Stimulated activated CD4-positive, alpha-beta T cell treated with anti-CD3 and anti-CD28 coated beads, Interleukin-2, amount 100 ng/mL, for 48 hours (primary cell): ENCODE measurements around the gene RPS14.
A peak's percentile ranks its signal among the peaks of the same experiment; 100 is the strongest.
"Not testable (repeated sequence)": the region's sequence is repeated elsewhere in the genome, so short reads cannot be mapped to it uniquely, and the experiment has no call there.

Source experiments
- DNase-seq, 2 donors: peaks; one replicate each; pipeline ENCODE4 v3.0.0-alpha.2; 2020

The RPS14 gene

DNA sequence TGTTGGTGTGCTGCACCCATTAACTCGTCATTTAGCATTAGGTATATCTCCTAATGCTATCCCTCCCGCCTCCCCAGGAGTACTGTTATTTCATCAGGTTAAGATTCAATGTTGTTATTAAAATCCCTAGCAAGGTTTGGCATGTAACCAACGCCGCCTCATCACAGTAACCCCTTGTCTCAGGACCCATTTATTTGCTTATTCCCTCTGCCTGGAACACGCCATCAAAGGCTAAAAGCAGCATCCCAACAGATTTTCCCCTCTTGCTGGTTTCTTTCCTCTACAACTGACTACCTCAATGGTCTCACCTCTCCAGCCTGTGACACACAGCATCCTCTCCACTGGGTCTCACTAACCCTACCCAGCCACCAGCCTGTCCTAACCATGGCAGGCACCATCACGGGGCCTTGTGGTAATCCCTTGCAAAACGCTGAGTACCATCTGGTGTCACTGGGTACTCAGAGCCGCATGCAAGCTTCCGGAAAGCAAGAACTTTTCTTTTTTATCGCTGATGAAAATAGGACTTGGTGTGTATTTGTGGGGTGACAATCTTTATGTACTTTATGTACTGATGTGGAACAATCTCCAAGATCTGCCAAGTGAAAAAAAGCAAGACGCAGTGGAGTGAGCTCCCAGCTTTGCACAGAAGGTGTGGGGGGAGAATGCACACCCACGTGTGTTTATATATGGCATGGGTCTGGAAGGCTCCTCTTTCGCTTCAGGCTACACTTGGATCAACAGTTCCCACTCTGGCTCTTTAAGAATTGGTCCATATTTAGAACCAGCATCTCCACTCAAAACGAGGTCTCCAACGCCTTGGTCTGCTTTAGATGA lies 6.1 kb downstream of the RPS14 start:
- DNase-seq = no peak

DNA sequence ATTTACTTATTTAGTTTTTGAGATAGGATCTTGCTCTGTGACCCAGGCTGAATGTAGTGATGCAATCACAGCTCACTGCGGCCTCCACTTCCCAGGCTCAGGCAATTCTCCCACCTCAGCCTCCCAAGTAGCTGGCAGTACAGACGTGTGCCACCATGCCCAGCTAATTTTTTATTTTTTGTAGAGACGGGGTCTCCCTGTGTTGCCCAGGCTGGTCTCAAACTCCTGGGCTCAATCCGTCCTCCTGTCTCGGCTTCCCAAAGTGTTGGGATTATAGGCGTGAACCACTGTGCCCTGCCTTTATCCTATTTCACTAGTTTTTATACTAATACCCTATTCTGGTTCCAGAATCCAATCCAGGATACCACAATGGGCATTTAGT lies 6.8 kb downstream of the RPS14 start:
- DNase-seq = no peak

DNA sequence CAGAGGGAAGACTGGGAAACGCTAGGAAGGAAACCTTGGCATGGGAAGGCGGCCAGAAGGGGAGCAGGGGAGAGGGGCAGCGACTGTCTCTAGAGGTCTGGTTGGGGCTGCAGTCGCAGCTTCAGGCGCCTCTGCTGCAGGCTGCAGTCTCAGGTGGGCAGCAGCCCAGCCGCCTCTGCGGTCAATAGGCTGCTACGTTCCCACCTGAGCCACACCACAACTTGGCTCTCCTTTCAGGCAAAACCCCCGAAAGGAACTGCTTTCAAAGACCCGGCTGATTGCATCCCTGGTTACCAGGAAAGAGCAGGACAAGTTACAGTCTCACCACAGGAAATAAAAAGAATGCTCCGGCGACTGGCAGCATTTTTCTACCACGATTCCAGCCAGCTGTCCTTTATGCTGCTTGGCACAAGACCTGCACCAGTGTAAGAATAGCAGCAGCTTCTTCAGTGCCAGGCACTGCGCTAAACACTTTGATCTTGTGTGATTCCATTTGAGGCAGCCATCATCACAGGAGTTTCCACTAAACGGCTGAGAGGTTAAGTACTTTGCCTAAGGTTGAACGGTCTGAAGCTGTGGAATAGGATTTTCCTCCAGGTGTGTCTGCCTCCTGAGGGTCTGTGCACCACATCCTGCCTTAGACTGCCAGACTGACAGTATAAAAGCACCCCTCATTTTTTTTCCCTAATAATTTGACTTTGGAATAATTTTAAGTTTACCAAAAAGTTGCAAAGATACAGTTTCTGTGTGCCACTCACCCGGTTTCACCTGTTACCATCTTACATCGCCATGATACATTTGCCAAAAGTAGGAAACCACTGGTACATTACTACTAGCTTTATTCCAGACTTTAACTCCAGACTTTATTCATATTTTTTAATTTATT lies 7.5 kb downstream of the RPS14 start:
- DNase-seq = no peak

DNA sequence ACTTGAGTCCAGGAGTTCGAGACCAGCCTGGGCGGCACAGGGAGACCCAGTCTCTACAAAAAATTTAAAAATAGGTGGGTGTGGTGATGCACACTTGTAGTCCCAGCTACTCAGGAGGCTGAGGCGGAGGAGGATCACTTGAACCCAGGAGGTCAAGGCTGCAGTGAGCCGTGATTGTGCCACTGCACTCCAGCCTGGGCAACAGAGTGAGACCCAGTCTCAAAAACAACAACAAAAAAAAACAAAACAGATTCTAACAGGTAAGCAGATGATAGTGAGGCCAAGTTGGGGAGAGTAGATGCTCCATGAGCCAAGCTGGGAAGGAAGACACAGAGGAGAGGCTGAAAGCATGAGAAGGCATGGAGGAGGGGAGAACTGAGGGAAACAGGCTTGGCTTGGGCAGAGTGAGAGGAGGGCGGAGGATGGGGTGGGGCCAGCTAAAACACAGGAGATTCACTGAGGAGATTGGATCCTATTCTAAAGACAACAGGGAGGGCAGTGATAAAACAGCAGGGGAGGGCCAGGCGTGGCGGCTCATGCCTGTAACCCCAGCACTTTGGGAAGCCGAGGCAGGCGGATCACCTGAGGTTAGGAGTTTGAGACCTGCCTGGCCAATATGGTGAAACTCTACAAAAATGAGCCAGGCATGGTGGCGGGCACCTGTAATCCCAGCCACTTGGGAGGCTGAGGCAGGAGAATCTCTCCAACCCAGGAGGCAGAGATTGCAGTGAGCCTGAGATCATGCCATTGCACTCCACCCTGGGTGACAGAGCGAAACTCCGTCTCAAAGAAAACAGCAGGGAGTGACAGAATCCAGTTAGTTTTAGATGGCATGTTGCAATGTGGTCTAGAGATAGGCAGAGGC lies 8.4 kb downstream of the RPS14 start:
- DNase-seq = no peak

DNA sequence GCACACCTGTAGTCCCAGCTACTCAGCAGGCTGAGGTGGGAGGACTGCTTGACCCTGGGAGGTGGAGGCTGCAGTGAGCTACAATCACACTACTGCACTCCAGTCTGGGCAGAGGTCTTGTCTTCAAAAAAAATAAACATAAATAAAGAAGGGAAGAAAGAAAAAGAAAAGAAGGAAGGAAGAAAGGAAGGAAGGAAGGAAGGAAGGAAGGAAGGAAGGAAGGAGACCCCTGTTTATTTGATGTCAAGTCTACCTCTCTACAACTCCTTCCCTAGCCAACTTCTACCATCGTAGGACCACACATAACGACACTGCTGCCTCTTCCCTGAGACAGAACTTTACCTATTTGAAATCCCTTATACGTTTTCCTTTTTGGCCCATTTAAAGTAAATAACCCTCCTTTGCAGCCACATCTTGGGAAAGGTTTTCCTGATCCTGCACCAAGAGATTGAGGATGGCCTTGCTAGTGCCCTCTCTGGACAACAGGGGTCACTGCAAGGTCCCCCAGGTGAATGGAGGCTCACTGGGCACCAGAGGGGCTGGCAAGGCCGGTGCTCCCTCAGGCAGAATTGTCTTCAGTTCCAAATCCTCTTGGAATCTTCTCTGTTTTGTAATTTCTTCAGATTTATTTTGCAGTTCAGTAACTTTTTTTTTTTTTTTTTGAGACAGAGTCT lies 10.5 kb downstream of the RPS14 start:
- DNase-seq = no peak

DNA sequence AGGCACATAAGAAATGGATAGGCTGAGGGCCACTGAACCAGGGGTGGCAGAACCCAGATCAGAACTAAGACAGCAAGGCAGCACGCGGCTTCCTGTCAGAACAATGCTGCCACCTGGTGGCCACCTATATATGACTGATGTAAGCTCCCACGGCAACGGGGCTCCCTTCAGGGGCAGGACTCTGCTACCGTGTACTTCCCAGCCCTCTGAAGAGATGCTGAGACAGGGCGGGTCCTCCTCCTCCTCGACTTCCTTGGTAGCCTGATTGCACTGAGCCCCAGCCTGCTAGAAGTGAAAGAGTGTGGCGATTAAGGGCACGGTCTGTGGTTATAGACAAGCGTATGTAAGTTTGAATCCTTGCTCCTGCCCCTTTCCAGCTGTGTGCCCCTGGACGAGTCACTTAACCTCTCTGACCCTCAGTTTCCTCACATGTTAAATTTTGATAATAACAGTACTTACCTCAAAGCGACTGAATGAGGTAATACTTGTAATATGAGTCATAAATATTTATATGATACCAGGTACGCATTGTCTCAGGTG lies 13.3 kb downstream of the RPS14 start:
- peak; percentile 94 to 95 for DNase-seq

DNA sequence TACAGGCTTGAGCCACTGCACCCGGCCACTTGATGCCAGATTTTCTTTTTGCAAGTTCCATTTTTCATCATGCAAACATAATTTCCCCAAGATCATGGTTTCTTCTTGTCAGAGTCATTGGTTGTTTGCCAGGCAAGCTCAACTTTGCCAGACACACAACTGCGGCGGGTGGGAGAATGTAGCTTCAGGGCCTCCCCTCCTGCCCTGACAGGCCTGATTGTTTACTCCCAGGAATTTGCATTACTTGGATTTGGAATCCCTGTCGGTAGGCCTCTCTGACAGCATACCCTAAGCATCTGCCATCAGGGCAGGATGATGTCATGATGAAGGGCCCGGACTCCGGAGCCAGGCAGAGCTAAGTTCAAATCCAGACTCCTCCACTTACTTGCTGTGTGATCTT lies 15.1 kb downstream of the RPS14 start:
- DNase-seq = no peak

DNA sequence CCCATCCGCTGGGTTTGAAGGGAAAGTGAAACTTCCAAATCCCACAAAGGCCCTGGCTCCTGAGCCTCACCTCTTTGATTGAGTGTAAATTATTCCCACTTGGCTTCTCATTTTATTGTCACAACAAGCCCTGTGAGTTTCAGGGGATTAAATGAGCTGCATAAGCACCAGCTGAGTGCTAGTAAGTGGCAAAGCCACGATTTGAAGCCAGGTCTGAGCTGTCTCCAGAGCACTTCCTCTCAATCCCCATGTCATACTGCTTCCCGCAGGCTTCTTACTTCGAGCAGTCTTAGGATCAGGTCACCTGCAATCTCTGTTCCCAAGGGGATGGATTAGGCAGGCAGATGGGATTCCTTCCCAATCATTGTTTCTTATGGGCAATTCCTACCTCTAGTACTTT lies 18.0 kb downstream of the RPS14 start:
- DNase-seq = no peak

DNA sequence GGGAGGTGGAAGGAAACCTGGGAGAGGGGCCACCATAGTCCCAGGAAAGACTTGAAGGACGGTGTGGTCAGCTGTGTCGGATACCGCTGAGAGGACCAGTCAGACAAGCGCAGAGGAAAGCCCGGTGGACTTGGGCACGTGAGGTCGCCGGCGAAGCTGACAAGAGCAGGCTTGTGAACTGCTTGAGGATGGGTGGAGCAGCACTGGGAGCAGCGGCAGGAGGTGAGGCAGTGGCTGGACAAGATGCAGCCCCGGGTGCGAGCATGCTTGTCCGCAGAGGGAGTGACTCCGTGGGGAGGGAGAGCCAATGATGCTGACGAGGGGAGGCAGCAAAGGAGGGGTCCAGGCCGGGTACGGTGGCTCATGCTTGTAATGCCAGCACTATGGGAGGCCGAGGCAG lies 18.5 kb downstream of the RPS14 start:
- no peak for DNase-seq

DNA sequence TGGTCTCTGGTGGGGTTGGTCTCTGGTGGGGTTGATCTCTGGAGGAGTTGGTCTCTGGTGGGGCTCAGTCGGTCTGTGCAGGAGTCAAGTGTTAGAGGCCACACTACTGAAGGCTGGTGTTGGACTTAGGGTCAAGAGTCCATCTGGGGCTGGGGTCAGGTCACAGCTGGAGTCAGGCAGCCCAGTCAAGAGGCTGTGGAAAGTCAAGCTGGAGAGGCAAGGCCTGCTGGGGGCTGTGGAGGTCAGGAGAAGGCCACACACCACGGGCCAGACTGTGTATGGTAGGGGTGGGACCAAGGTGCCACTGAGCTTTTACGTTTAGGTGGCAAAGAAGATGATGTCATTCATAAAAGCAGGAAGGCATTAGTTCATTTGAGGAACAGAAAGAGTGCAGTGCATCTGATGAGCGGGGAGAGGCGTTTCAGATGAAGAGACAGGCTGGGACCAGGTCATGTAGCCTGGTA lies 20.1 kb downstream of the RPS14 start:
- DNase-seq = no peak

DNA sequence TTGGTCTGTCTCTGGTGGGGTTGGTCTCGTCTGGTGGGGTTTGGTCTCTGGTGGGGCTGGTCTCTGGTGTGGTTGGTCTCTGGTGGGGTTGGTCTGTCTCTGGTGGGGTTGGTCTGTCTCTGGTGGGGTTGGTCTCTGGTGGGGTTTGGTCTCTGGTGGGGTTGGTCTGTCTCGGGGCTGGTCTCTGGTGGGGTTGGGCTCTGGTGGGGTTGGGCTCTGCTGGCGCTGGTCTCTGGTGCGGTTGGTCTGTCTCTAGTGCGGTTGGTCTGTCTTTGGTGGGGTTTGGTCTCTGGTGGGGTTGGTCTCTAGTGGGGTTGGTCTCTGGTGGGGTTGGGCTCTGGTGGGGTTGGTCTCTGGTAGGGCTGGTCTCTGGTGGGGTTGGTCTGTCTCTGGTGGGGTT lies 20.6 kb downstream of the RPS14 start:
- DNase-seq = no peak

DNA sequence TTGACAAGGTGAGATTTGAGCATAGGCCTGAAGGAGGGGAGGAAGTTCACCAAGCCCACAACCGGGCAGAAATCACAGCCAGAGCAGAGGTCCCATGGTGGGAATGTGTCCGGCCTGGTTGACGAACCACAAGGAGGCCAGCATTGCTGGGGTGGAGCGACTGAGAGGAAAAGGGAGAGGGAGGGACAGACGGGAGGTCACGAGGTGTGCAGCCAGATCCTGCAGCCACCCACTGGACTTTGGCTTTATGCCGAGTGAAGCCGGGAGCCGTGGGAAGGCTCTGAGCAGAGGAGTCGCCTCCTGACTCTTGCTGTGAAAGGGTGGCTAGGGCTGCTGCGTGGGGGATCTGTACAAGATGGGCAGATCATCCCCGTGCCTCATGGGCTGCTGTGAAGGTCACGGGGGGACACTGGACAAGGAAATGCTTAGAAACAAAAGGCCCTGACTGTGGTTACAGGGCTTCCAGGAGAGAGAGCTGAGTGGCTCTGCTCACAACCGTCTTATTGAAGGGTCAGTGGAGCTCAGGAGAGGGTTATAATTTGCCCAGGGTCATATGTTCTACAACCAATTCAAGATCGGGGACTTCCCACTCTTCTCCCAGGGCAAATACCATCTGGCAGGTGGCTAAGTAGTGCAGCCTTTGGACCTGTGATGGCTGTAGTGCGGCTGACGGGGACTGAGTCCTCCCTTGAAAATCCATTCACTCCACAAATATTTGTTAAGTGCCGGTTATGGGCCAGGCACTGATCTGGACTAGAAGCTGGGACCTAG lies 21.2 kb downstream of the RPS14 start:
- no peak for DNase-seq

DNA sequence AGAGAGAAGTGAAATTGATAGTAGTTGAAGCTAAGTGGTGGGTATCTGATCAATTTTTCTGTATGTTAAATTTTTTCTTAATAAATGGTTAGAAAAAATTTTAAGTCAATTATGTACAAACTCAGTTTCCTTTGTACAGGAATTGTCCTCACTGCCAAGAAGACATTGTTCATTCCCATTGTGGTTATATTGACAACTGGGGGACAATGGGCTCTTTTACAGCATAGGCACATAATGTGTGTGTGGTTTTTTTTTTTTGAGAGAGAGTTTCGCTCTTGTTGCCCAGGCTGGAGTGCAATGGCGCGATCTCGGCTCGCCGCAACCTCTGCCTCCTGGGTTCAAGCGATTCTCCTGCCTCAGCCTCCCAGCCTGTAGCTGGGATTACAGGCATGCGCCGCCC lies 23.4 kb downstream of the RPS14 start:
- DNase-seq = not testable (repeated sequence)

DNA sequence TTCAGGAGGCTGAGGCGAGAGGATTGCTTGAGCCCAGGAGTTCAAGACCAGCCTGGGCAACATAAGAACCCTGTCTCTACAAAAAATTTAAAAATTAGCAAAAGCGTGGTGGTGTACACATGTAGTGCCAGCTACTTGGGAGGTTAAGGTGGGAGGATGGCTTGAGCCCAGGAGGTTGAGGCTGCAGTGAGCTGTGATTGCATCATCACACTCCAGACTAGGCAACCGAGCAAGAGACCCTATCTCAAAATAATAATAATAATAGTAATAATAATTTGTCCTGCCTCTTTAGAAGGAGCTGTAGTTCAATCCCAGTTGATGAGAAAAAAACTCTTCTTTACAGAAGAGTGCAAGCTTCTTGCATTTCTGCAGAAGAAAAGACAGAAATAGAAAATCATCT lies 26.8 kb downstream of the RPS14 start:
- no peak for DNase-seq

DNA sequence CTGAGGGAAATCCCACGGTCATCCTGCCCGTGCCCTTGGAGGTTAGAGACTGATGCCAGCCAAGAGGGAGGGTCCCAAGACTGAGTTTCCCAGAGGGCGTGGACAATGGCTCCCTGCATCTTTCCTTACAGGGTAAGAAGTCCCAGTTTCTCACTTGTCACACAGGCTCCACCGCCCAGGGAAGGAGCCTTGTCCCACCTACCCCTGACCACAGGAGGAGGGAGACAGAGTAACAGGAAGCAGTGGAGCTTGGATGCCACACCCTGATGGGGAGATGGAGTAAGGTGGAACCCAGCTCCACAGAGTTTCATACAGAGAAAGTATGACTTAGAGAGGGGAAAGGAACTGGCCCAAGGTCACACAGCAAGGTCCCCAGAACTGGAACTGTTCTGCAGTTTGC lies 27.5 kb downstream of the RPS14 start:
- no peak for DNase-seq

DNA sequence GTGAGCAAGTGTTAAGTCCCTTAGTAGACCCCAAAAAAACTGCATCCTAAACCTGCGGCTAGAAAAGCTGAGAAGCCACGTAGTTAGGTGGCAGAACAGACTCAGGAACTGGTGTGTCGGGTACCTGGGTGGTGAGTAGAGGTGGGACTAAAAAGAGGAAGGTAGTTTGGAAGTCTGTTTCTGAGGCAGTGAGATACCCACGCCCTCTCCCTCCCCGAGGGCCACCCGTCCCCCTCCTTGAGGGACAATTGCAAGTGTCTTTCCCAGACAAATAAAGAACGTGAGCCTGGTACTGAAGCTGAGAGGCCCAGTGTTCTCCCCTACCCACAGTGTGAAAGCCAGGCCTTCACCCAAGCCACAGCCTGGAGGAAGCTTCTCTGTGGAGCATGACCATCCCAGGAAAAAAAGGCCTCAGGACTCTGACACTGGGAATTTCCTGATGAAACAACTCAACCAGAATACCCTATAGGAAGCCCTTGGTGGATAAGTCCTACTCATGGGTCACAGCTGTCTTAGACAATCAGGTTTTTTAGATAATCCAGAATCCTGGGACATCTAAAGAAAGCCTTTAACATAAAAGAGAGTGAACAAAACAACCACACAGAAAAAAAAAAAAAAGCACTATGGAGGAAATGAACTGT lies 29.8 kb downstream of the RPS14 start:
- DNase-seq = no peak

DNA sequence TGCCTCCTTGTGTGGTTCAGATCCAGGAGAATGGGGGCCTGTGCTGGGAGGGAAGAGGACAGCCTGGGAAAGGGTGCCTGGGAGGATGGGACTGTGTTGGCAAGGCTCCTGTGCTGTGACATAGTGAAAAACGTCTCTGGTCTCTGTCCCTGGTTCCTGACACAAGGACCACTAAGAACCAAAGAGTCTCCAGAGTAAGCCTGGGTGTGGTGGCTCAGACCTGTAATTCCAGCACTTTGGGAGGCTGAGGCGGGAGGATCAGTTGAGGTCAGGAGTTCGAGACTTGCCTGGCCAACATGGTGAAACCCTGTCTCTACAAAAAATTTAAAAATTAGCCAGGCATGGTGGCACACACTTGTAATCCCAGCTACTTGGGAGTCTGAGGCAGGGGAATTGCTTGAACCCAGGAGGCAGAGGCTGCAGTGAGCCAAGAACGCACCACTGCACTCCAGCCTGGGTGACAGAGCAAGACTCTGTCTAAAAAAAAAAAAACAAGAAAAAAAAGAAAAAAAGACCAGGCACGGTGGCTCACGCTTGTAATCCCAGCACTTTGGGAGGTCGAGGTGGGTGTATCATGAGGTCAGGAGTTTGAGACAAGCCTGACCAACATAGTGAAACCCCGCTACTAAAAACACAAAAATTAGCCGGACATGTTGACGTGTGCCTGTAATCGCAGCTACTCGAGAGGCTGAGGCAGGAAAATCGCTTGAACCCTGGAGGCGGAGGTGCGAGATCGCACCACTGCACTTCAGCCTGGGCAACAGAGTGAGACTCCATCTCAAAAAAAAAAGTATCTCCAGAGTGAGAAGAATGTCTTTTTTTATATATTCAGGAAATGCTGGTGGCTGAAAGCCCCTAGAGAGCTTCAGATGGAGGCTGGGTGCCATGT lies 35.4 kb downstream of the RPS14 start:
- not testable (repeated sequence) for DNase-seq

DNA sequence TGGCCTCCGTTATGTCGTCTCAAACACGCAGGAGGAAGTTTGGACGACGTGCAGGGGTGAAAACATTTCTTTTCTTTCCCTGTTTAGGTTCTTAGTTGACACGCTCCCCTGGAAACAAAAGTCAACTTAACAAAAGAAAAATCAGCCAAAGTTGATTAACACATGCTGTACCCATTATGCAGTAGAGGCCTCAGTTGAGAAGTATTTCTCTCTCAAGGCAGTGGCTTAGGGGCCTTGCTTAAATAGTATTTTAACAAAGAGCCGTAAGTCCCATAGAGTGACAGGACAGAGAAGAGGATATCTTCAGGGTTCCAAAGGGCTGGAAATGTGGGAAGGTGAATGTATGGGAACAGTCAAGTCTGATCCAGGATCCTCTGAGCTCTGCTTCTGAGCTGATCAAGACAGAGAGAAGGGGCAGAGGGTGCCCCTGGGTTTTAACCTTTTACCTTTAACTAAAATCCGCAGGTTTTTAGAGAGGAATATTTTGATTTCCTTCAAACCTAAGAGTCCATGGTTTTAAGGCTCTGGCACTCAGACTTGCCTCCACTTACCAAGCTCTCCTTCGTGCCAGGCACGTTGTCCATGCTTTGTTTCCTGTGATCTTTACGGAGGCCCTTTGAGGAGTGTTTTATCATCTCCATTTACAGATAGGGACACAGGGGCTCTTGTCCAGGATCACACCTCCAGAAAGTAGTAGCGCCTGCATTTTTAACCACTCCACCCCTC lies 36.2 kb downstream of the RPS14 start:
- DNase-seq = no peak
